ENCODE measurements around the gene ACD.

ACD gene

GRCh38 chr16:67648088-67648763 lies 11.8 kb downstream of the ACD start:
- no peak for DNase-seq (ENCODE audit: extremely low read depth, low read depth)
- no peak for TF ChIP-seq CTCF (IDR thresholded peaks at IDR 0.05; ENCODE audit: low read depth, low read length, missing control alignments)
- H3K4me3 ChIP-seq (replicated peaks; ENCODE audit: low read depth, low read length) = no peak overlapping the region

- no peak overlapping the region for H3K4me3 ChIP-seq (replicated peaks; ENCODE audit: low read depth, low read length)
- TF ChIP-seq CTCF (IDR thresholded peaks at IDR 0.05; ENCODE audit: low read depth, low read length, missing control alignments) = no peak
- DNase-seq (ENCODE audit: extremely low read depth, low read depth) = no peak
Measured at GRCh38 chr16:67647681-67648080, 12.4 kb downstream of the ACD start.

GRCh38 chr16:67647111-67647651 lies 12.9 kb downstream of the ACD start:
- no peak for DNase-seq (ENCODE audit: extremely low read depth, low read depth)
- H3K4me3 ChIP-seq (replicated peaks; ENCODE audit: low read depth, low read length) = no peak overlapping the region
- TF ChIP-seq CTCF (IDR thresholded peaks at IDR 0.05; ENCODE audit: low read depth, low read length, missing control alignments) = no peak

GRCh38 chr16:67645397-67646121 lies 14.5 kb downstream of the ACD start:
- no peak for TF ChIP-seq CTCF (IDR thresholded peaks at IDR 0.05; ENCODE audit: low read depth, low read length, missing control alignments)
- DNase-seq (ENCODE audit: extremely low read depth, low read depth) = no peak
- H3K4me3 ChIP-seq (replicated peaks; ENCODE audit: low read depth, low read length) = no peak overlapping the region

GRCh38 chr16:67644038-67644437 lies 16.0 kb downstream of the ACD start:
- no peak for DNase-seq (ENCODE audit: extremely low read depth, low read depth)
- H3K4me3 ChIP-seq (replicated peaks; ENCODE audit: low read depth, low read length) = no peak overlapping the region

More at GRCh38 chr16:67644038-67644437, 16.0 kb downstream of the ACD start:
- TF ChIP-seq CTCF (IDR thresholded peaks at IDR 0.05; ENCODE audit: low read depth, low read length, missing control alignments) = no peak
